Measurements from ENCODE around the gene ATG101.

ATG101 gene

GRCh38 chr12:52042706-52043385 is 26.9 kb upstream of the ATG101 start:
- DNase-seq: no peak

GRCh38 chr12:52043386-52044212 is 26.2 kb upstream of the ATG101 start:
- DNase-seq: no peak

- DNase-seq: no peak
These were observed 25.3 kb upstream of the ATG101 start for GRCh38 chr12:52044292-52044983.

GRCh38 chr12:52045794-52046199 is 24.0 kb upstream of the ATG101 start:
- DNase-seq: no peak

- no peak for DNase-seq
These were observed 22.9 kb upstream of the ATG101 start for GRCh38 chr12:52046859-52047258.

GRCh38 chr12:52049286-52049685 is 20.5 kb upstream of the ATG101 start:
- no peak for DNase-seq

- no peak for DNase-seq
These were observed 20.1 kb upstream of the ATG101 start for GRCh38 chr12:52049688-52050087.

- peak; percentile 31 for DNase-seq
These were observed 19.5 kb upstream of the ATG101 start for GRCh38 chr12:52050116-52050757.

- DNase-seq: peak; percentile 98
These were observed 18.8 kb upstream of the ATG101 start, which contains the start of gene NR4A1 for GRCh38 chr12:52050758-52051541. Gene NR4A1, plus strand, starts transcription at chr12:52051442. Its CDS starts 2,887 bp downstream, at chr12:52054329.

- DNase-seq: no peak
These were observed 17.2 kb upstream of the ATG101 start for GRCh38 chr12:52052468-52053186.

- no peak for DNase-seq
These were observed 16.1 kb upstream of the ATG101 start for GRCh38 chr12:52053536-52054209.

GRCh38 chr12:52054231-52054832 is 15.4 kb upstream of the ATG101 start:
- DNase-seq: no peak

GRCh38 chr12:52054833-52055730 is 14.7 kb upstream of the ATG101 start:
- DNase-seq: no peak

- no peak for DNase-seq
These were observed 13.8 kb upstream of the ATG101 start for GRCh38 chr12:52055731-52056711.

GRCh38 chr12:52056801-52057637 is 12.8 kb upstream of the ATG101 start:
- DNase-seq: no peak

- DNase-seq: no peak
These were observed 11.9 kb upstream of the ATG101 start for GRCh38 chr12:52057638-52058576.
